PC-9 (cell line): ENCODE results near the gene SP140. TPM values are rescaled to one million over a fixed set of nuclear protein-coding genes. Genes with fewer than 3 reads are reported as not detected.

Source experiments
- BruUV-seq: library from RNA; stranded (reverse); fragments of 400-500 nt; replicated peaks from 2 replicates; lab custom pipeline; 2021; lab: Mats Ljungman, UMichigan
- CTCF ChIA-PET: fragments of 300-600 bp; sonication (Branson Sonifier 250); formaldehyde crosslinking; loops from one replicate; lab custom pipeline; 2022; ENCODE audit warnings: antibody characterized with exemption; lab: Charles Lee
- POLR2A ChIA-PET: fragments of 300-600 bp; sonication (Branson Sonifier 250); formaldehyde crosslinking; loops from one replicate; lab custom pipeline; 2022; ENCODE audit warnings: antibody characterized with exemption; ENCODE audit not compliant: unreplicated experiment; lab: Charles Lee
- DNase-seq, 2 experiments: peaks; one replicate each; pipeline versions ENCODE4 v3.0.0 to v3.0.0-alpha.2; 2015 to 2022; ENCODE audit warnings: mixed read lengths in 1 of 2
- H2AFZ ChIP-seq: fragments of 200-600 bp; sonication (generic); 2 replicates; pipeline ENCODE4 v1.8.1; 2017; ENCODE audit warnings: antibody characterized with exemption
- H3F3A ChIP-seq: fragments of 200-600 bp; sonication (generic); 2 replicates; pipeline ENCODE4 v1.8.1; 2017; ENCODE audit warnings: antibody characterized with exemption, mild to moderate bottlenecking, low read depth; ENCODE audit not compliant: insufficient read depth
- H3K27ac ChIP-seq: fragments of 200-600 bp; sonication (generic); 2 replicates; pipeline ENCODE4 v1.6.1; 2016; ENCODE audit warnings: mixed run types
- H3K27me3 ChIP-seq: fragments of 200-600 bp; sonication (generic); 2 replicates; pipeline ENCODE4 v1.6.1; 2016; ENCODE audit warnings: low read depth, mixed run types; ENCODE audit not compliant: insufficient read depth
- H3K36me3 ChIP-seq: fragments of 200-600 bp; sonication (generic); 2 replicates; pipeline ENCODE4 v1.6.1; 2016; ENCODE audit warnings: low read depth, mixed run types
- H3K4me1 ChIP-seq: fragments of 200-600 bp; sonication (generic); replicated peaks from 2 replicates; pipeline ENCODE4 v1.6.1; 2016; ENCODE audit warnings: mixed run types; ENCODE audit not compliant: insufficient read depth
- H3K4me2 ChIP-seq: fragments of 200-600 bp; sonication (generic); 2 replicates; pipeline ENCODE4 v1.6.1; 2017; ENCODE audit warnings: mixed run types
- H3K4me3 ChIP-seq: fragments of 200-600 bp; sonication (generic); 2 replicates; pipeline ENCODE4 v1.6.1; 2016; ENCODE audit warnings: mixed run types
- H3K79me2 ChIP-seq: fragments of 200-600 bp; sonication (generic); 2 replicates; pipeline ENCODE4 v1.6.1; 2017; ENCODE audit warnings: low read depth, mixed run types
- H3K9me2 ChIP-seq: fragments of 200-600 bp; sonication (generic); 2 replicates; pipeline ENCODE4 v1.8.1; 2017; ENCODE audit warnings: mild to moderate bottlenecking; ENCODE audit not compliant: insufficient read depth
- H3K9me3 ChIP-seq: fragments of 200-600 bp; sonication (generic); 2 replicates; pipeline ENCODE4 v1.8.1; 2016; ENCODE audit warnings: low read depth; ENCODE audit not compliant: insufficient read depth
- H4K20me1 ChIP-seq: fragments of 200-600 bp; sonication (generic); 2 replicates; pipeline ENCODE4 v1.8.1; 2017; ENCODE audit not compliant: insufficient read depth
- EZH2 ChIP-seq: fragments of 200-600 bp; sonication (generic); IDR thresholded peaks from 2 replicates; pipeline ENCODE4 v1.8.0; 2017; ENCODE audit warnings: antibody characterized with exemption, low read depth
- intact Hi-C: fragments of 100-400 bp; cut with micrococcal nuclease; formaldehyde crosslinking; loops from one replicate; pipeline ENCODE4 v1.10.0; 2022; ENCODE audit not compliant: unreplicated experiment
- total RNA-seq: library from RNA; stranded (reverse); gene quantifications from 2 replicates; pipeline ENCODE4 v1.2.3, GENCODE V29; 2021
- TF ChIP-seq, protein P1 (sequence below): fragments of 200-600 bp; sonication (generic); conservative IDR thresholded peaks from 2 replicates; pipeline ENCODE4 v1.6.1; 2017; ENCODE audit warnings: mixed run types, antibody characterized with exemption, mild to moderate bottlenecking, moderate library complexity

Gene SP140
- total RNA-seq, 1 experiment from 2014 or later: 0.83 TPM

DNA sequence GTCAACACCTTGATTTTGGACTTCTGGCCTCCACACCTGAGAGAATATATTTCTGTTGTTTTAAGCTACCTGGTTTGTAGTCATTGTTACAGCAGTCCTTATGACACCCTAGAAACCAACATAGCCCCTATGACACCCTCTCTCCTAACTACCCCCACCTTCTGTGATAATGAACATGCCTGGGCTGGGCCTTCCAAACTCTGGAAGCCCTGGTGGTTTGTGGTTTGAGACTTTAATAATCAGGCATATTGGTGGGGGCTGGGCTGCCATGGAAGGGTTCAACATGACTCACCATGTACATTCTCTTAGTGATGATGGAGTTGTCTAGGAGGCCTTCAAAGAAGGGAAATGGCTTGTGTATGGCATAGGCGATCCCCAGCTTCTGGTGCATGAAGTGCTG lies 9.0 kb upstream of the SP140 start:
- H3K79me2 ChIP-seq: no peaks in the 10 kb centered on the region
- intact Hi-C loops: no loop called here
- DNase-seq: no peak

DNA sequence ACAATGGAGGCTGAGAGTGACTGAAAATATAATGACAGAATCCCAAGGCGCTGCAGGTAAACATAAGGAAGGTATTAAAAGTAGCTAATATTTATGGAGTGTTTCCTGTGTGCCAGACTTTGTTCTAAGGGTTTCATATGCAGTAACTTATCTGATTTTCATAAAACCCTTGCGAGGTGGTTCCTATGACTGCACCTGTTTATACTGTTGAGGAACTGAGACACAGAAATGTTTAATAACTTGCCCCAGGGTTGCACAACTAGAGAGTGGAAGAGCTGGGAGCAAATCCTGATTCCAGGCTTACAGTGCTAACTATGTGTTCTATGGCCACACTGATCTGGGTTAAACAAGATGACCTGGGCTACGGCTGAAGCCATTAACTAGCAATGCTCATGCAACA lies 8.1 kb upstream of the SP140 start:
- Histone ChIP-seq H3K4me1 (peaks cover 19% of the 10 kb centered on the region), H3K4me2 (no peak overlapping the region), H3K27me3 (no peaks in the 10 kb centered on the region), H3K9me3 (no peaks in the 10 kb centered on the region), H3K36me3 (no peaks in the 10 kb centered on the region), H3K27ac (no peak overlapping the region), H3K9me2 (no peaks in the 10 kb centered on the region), H3F3A (0 out of 2 replicates have a peak, but pooled peaks cover 6% of the 10 kb centered on the region), H3K4me3 (no peak overlapping the region), H2AFZ (no peak overlapping the region), H4K20me1 (no peaks in the 10 kb centered on the region), H3K79me2 (no peaks in the 10 kb centered on the region)
- no peak for DNase-seq
- TF ChIP-seq, protein P1, sequence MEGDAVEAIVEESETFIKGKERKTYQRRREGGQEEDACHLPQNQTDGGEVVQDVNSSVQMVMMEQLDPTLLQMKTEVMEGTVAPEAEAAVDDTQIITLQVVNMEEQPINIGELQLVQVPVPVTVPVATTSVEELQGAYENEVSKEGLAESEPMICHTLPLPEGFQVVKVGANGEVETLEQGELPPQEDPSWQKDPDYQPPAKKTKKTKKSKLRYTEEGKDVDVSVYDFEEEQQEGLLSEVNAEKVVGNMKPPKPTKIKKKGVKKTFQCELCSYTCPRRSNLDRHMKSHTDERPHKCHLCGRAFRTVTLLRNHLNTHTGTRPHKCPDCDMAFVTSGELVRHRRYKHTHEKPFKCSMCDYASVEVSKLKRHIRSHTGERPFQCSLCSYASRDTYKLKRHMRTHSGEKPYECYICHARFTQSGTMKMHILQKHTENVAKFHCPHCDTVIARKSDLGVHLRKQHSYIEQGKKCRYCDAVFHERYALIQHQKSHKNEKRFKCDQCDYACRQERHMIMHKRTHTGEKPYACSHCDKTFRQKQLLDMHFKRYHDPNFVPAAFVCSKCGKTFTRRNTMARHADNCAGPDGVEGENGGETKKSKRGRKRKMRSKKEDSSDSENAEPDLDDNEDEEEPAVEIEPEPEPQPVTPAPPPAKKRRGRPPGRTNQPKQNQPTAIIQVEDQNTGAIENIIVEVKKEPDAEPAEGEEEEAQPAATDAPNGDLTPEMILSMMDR: no peak
- TF ChIP-seq EZH2: no peak
- no TSS peak for BruUV-seq
- CTCF ChIA-PET: no interaction called here
- POLR2A ChIA-PET: no interaction called here
- intact Hi-C loops: no loop called here

More for the DNA sequence above, 9.0 kb upstream of the SP140 start:
- Histone ChIP-seq H3K9me3 (no peaks in the 10 kb centered on the region), H3K9me2 (no peaks in the 10 kb centered on the region), H3K27ac (no peak overlapping the region), H2AFZ (no peak overlapping the region), H3K36me3 (no peaks in the 10 kb centered on the region), H3F3A (0 out of 2 replicates have a peak, but pooled peaks cover 6% of the 10 kb centered on the region), H3K27me3 (no peaks in the 10 kb centered on the region), H3K4me2 (no peak overlapping the region), H4K20me1 (no peaks in the 10 kb centered on the region), H3K4me3 (no peak overlapping the region), H3K4me1 (peaks cover 12% of the 10 kb centered on the region; the same call in 1 of the 2 replicates)
- no TSS peak for BruUV-seq
- CTCF ChIA-PET: no interaction called here
- POLR2A ChIA-PET: no interaction called here
- TF ChIP-seq EZH2: no peak
- TF ChIP-seq, protein P1: no peak

DNA sequence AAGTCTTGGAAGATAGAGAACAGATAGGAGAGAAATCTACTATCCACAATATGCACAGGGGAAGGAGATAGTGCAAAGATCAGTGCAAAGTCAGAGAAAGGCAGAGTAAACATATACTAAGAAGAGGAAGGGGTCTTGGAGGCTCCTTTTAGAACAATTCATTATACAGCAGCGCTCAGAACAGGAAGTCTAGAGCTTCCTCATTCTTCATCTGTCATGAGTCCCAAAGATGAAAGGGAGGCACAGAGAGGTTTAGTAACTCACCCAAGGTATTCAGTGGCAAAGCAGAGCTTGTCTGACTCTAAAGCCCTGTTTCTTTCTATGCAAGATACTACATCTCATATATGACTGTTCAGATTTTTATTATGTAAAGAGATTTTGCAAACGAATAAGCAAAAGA lies 7.1 kb upstream of the SP140 start:
- no peaks in the 10 kb centered on the region for H3K9me2 ChIP-seq
- H3K4me1 ChIP-seq: peaks cover 29% of the 10 kb centered on the region
- no peaks in the 10 kb centered on the region for H4K20me1 ChIP-seq
- no peaks in the 10 kb centered on the region for H3K79me2 ChIP-seq
- no peaks in the 10 kb centered on the region for H3K36me3 ChIP-seq
- DNase-seq: no peak
- peaks cover 10% of the 10 kb centered on the region; the same call in 1 of the 2 replicates for H3F3A ChIP-seq
- TF ChIP-seq EZH2: no peak
- TF ChIP-seq, protein P1: no peak
- H3K4me3 ChIP-seq: no peak overlapping the region
- H3K9me3 ChIP-seq: no peaks in the 10 kb centered on the region
- no peak overlapping the region for H2AFZ ChIP-seq
- ChIA-PET POLR2A (no interaction called here), CTCF (no interaction called here)
- no peak overlapping the region for H3K4me2 ChIP-seq
- intact Hi-C loops: no loop called here
- no peaks in the 10 kb centered on the region for H3K27me3 ChIP-seq
- no peak overlapping the region for H3K27ac ChIP-seq
- no TSS peak for BruUV-seq
